Tibial nerve (tissue), 4 donors: ENCODE measurements around the gene RIN3.

Experiments
- CTCF ChIP-seq, 5 experiments: fragments of 200-600 bp in 3 of 5; fragments of 450-650 bp in 2 of 5; sonication (generic) in 3 of 5; IDR thresholded peaks; one replicate each; pipeline ENCODE4 v1.5.1; 2016 to 2019; ENCODE audit warnings: antibody characterized with exemption in 5 of 5, mild to moderate bottlenecking in 3 of 5, moderate library complexity in 2 of 5
- EP300 ChIP-seq, 2 donors: sonication (generic); formaldehyde crosslinking; IDR thresholded peaks; one replicate each; pipeline ENCODE4 v1.6.1; 2017; ENCODE audit warnings: antibody characterized with exemption in 2 of 2, mild to moderate bottlenecking in 1 of 2
- POLR2A ChIP-seq, 2 donors: fragments of 450-650 bp; IDR thresholded peaks; one replicate each; pipeline ENCODE4 v1.6.1; 2017; ENCODE audit warnings: antibody characterized with exemption in 2 of 2, mild to moderate bottlenecking in 2 of 2, moderate library complexity in 2 of 2

DNA sequence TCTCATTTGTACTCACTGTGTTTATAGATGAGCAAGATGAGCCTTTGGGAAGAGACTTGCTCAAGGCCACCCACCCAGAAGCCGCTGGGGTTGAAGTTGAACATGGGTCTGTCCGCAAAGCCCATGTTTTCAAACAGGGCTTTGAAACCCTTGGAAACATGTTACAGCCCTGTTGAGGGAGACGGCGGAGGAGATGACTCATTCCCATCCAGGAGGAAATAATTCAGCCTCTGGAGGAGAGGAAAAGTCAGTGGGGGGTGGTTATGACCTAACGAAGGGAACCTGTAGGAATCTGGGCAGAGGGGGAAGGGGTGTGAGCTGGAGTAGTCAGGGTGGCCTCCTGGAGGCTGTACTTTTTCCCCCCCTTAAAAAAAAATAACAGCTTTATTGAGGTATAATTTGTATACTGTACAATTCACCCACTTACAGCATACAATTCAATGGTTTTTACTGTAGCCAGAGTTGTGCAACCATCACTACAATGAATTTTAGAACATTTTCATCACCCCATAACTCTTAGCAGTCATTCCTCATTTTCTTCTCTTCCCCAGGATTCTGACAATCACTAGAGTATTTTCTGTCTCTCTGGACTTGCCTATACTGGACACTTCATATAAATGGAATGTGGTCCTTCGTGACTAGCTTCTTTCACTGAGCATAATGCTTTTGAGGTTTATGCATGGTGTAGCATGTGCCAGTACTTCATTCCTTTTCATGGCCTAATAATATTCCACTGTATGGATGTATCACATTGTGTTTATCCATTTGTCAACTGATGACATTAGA is 1.9 kb upstream of the RIN3 start:
- TF ChIP-seq POLR2A (IDR thresholded peaks at IDR 0.05), result no peak
- TF ChIP-seq EP300 (IDR thresholded peaks at IDR 0.05), result no peak
- no peak for TF ChIP-seq CTCF (IDR thresholded peaks at IDR 0.05)
